ENCODE measurements around the gene TFAP2C. TPM values are rescaled to one million over a fixed set of nuclear protein-coding genes. Genes with fewer than 3 reads are reported as not detected.

The TFAP2C gene
- total RNA-seq, 1 experiment from 2014 or later = 23.7 TPM

DNA sequence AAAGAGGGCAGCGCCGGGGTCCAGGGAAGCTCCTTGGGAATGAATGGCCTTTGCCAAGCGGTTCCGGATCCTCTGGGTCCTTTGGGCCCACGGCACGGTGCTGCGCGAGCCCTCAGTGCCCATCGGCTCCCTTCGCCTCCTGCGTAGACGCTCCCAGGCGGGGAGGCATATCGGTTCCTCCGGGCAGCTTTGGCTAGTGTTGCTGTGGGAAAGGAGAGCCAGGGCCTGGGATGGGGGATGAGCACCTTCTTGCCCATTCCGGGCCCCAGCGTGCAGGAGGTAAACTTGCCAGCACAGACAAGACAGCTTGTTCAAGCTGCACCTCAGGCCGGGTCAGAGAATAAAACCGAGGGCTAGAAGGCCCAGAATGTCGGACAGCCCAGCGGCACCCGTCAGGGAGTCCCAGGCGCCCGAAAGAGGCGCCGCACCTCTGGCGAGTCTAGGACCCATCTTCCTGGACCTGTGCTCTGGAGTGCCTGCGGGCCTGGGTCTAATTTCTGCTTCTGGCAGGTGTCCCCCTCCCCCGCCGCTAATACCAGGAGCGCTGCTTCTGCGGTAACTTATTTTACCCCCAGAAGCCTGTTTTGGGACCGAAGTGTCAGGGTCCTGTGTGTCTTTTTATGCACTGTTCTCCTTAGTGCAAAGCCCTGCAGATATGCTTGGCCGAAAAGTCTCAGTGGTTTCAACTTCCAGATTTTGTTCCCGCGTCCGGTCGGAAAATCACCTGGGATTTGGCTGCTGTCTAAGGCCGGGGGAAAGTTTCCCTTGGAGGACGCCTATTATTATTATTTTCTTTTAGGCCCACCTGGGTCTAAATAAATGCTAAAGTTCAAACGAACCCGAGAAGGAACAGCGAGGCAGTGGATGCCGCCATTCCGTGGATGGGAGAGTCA lies 1.7 kb upstream of the TFAP2C start (continued):
- TF ChIP-seq, protein P1, sequence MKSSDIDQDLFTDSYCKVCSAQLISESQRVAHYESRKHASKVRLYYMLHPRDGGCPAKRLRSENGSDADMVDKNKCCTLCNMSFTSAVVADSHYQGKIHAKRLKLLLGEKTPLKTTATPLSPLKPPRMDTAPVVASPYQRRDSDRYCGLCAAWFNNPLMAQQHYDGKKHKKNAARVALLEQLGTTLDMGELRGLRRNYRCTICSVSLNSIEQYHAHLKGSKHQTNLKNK (CRISPR knock-in tag; IDR thresholded peaks at IDR 0.05) = no peak
- no peak for TF ChIP-seq NR2C2 (CRISPR knock-in tag; IDR thresholded peaks at IDR 0.05)

DNA sequence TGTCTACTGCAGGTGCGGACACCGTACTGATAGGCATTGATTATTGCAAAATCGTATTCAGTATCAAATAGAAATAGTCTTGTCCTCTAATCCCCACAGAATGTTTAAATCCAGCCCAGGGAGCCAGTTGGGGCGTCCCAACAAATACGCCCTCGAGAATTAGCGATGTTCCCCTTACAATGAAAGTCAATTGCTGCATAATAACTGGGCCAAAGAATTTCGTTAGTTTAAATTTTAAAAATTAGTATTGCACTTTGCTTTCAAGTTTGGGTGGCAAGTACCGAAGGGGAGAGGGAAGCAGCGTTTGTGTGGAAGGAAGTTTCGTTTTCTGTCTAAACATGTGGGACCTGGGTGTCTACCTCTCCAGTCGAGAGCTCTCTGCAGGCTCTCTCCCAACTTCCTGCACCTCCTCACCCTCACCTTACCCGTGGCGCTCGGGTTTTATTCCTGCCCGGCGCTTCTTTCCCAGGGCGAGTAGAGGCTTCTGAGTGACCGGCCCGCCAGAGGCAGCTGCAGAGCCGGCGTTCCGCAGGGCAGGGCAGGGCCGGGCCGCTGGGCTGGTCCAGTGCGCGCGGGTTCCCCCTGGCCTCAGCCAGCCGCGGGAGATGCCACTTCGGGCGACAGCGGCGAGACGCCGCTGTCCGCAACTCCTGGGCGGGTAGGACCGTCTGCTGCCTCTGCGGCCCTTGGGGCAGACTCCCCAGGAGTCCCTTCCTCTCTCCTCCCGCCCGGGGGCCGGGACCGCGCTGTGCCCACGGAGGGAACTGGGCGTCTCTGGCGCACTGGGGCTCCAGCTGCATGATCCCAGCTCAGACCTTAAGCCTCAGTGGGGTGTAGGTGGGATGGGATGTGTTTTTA lies 862 bp upstream of the TFAP2C start:
- Mint-ChIP-seq H3K36me3 (peaks cover 12% of the 10 kb centered on the region), H3K4me3 (peak overlapping the region; percentile 83), H3K27me3 (ENCODE audit: low read depth) (peaks cover 67% of the 10 kb centered on the region), H3K27ac (no peak overlapping the region), H3K9me3 (no peaks in the 10 kb centered on the region), H3K4me1 (peaks cover 42% of the 10 kb centered on the region)
- POLR2A ChIA-PET = no interaction called here
- peak; percentile 50 for DNase-seq (ENCODE audit: low spot score)
- CTCF ChIA-PET = interaction anchor here (1.4 to 4.0 kb wide), 5 partner anchors 78 to 367 kb away, joined by 3 to 46 read pairs (median 10); no protein-coding TSS in a partner anchor
- ATAC-seq = no peak
- TF ChIP-seq, protein P2, sequence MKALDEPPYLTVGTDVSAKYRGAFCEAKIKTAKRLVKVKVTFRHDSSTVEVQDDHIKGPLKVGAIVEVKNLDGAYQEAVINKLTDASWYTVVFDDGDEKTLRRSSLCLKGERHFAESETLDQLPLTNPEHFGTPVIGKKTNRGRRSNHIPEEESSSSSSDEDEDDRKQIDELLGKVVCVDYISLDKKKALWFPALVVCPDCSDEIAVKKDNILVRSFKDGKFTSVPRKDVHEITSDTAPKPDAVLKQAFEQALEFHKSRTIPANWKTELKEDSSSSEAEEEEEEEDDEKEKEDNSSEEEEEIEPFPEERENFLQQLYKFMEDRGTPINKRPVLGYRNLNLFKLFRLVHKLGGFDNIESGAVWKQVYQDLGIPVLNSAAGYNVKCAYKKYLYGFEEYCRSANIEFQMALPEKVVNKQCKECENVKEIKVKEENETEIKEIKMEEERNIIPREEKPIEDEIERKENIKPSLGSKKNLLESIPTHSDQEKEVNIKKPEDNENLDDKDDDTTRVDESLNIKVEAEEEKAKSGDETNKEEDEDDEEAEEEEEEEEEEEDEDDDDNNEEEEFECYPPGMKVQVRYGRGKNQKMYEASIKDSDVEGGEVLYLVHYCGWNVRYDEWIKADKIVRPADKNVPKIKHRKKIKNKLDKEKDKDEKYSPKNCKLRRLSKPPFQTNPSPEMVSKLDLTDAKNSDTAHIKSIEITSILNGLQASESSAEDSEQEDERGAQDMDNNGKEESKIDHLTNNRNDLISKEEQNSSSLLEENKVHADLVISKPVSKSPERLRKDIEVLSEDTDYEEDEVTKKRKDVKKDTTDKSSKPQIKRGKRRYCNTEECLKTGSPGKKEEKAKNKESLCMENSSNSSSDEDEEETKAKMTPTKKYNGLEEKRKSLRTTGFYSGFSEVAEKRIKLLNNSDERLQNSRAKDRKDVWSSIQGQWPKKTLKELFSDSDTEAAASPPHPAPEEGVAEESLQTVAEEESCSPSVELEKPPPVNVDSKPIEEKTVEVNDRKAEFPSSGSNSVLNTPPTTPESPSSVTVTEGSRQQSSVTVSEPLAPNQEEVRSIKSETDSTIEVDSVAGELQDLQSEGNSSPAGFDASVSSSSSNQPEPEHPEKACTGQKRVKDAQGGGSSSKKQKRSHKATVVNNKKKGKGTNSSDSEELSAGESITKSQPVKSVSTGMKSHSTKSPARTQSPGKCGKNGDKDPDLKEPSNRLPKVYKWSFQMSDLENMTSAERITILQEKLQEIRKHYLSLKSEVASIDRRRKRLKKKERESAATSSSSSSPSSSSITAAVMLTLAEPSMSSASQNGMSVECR (CRISPR knock-in tag; IDR thresholded peaks at IDR 0.05; ENCODE audit: borderline replicate concordance) = no peak
- TF ChIP-seq NFATC4 (CRISPR knock-in tag; IDR thresholded peaks at IDR 0.05) = no peak
- no peak for TF ChIP-seq IRF1 (CRISPR knock-in tag; IDR thresholded peaks at IDR 0.05)
- TF ChIP-seq TEAD1 (CRISPR knock-in tag; IDR thresholded peaks at IDR 0.05) = no peak
- TF ChIP-seq NR3C1 (CRISPR knock-in tag; conservative IDR thresholded peaks at IDR 0.05; ENCODE audit: low read depth) = no peak
- no peak for TF ChIP-seq ATF2 (CRISPR knock-in tag; IDR thresholded peaks at IDR 0.05; ENCODE audit: borderline replicate concordance, low read depth)
- TF ChIP-seq ZNF416 (CRISPR knock-in tag; IDR thresholded peaks at IDR 0.05) = no peak
- TF ChIP-seq RELA (CRISPR knock-in tag; IDR thresholded peaks at IDR 0.05; ENCODE audit: borderline replicate concordance) = no peak
- no peak for TF ChIP-seq RORB (CRISPR knock-in tag; IDR thresholded peaks at IDR 0.05)
- no peak for TF ChIP-seq ZNF423 (CRISPR knock-in tag; IDR thresholded peaks at IDR 0.05)
- TF ChIP-seq FOXP4 (CRISPR knock-in tag; IDR thresholded peaks at IDR 0.05) = no peak
- no peak for TF ChIP-seq ZSCAN18 (CRISPR knock-in tag; IDR thresholded peaks at IDR 0.05)
- no peak for TF ChIP-seq TEAD4 (CRISPR knock-in tag; IDR thresholded peaks at IDR 0.05)
- TF ChIP-seq, protein P3, sequence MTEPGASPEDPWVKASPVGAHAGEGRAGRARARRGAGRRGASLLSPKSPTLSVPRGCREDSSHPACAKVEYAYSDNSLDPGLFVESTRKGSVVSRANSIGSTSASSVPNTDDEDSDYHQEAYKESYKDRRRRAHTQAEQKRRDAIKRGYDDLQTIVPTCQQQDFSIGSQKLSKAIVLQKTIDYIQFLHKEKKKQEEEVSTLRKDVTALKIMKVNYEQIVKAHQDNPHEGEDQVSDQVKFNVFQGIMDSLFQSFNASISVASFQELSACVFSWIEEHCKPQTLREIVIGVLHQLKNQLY (CRISPR knock-in tag; IDR thresholded peaks at IDR 0.05) = no peak
- no peak for TF ChIP-seq MXD4 (CRISPR knock-in tag; IDR thresholded peaks at IDR 0.05; ENCODE audit: borderline replicate concordance)
- TF ChIP-seq CREB1 (CRISPR knock-in tag; IDR thresholded peaks at IDR 0.05) = no peak
- TF ChIP-seq E2F4 (CRISPR knock-in tag; IDR thresholded peaks at IDR 0.05; ENCODE audit: borderline replicate concordance, low read depth) = no peak
